ENCODE results near the gene RPS6KB2.

RPS6KB2 gene

GRCh38 chr11:67387069-67387468, 41.2 kb upstream of the RPS6KB2 start:
- no peak for FAIRE-seq
- DNase-seq (ENCODE audit: insufficient read length, low spot score): no peak
- no peak for TF ChIP-seq CTCF (IDR thresholded peaks at IDR 0.05; ENCODE audit: insufficient read depth, missing control alignments)

- FAIRE-seq (no peak), DNase-seq (ENCODE audit: insufficient read length, low spot score) (no peak)
- TF ChIP-seq CTCF (IDR thresholded peaks at IDR 0.05; ENCODE audit: insufficient read depth, missing control alignments): no peak
Measured at GRCh38 chr11:67387518-67387917, 40.8 kb upstream of the RPS6KB2 start.

GRCh38 chr11:67389477-67389876, 38.8 kb upstream of the RPS6KB2 start:
- FAIRE-seq (no peak), DNase-seq (ENCODE audit: insufficient read length, low spot score) (no peak)
- TF ChIP-seq CTCF (IDR thresholded peaks at IDR 0.05; ENCODE audit: insufficient read depth, missing control alignments): peak; percentile 54

GRCh38 chr11:67390947-67391303, 37.4 kb upstream of the RPS6KB2 start:
- FAIRE-seq (no peak), DNase-seq (ENCODE audit: insufficient read length, low spot score) (no peak)
- no peak for TF ChIP-seq CTCF (IDR thresholded peaks at IDR 0.05; ENCODE audit: insufficient read depth, missing control alignments)

- DNase-seq (ENCODE audit: insufficient read length, low spot score): peak; percentile 100
- no peak for FAIRE-seq
- TF ChIP-seq CTCF (IDR thresholded peaks at IDR 0.05; ENCODE audit: insufficient read depth, missing control alignments): no peak
Measured at GRCh38 chr11:67391304-67392182, 36.8 kb upstream of the RPS6KB2 start, which contains the start of gene RAD9A. RAD9A (plus strand) TSS chr11:67391986; CDS start chr11:67392045, 59 bp downstream.

GRCh38 chr11:67392183-67392715, 36.0 kb upstream of the RPS6KB2 start:
- no peak for FAIRE-seq
- no peak for DNase-seq (ENCODE audit: insufficient read length, low spot score)
- no peak for TF ChIP-seq CTCF (IDR thresholded peaks at IDR 0.05; ENCODE audit: insufficient read depth, missing control alignments)

- no peak for FAIRE-seq
- DNase-seq (ENCODE audit: insufficient read length, low spot score): no peak
- TF ChIP-seq CTCF (IDR thresholded peaks at IDR 0.05; ENCODE audit: insufficient read depth, missing control alignments): no peak
Measured at GRCh38 chr11:67393437-67393836, 34.9 kb upstream of the RPS6KB2 start.

All from D721Med (cell line).